ENCODE results near the gene CIAO2B.

The CIAO2B gene

DNA sequence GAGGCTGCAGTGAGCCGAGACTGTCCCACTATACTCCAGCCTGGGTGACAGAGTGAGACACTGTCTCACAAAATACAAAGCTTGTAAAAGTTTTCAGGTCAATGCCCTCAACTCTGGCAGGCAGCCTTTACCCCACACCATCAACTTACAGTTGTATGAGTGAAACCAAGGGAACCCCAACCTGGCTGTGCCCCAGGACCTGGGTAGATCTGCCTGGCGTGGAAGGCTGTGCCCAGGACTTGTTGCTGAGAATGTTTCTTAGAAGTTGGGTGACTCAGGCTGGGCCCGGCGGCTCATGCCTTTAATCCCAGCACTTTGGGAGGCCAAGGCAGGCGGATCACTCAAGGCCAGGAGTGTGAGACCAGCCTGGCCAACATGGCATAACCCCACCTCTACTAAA, 34.6 kb upstream of the CIAO2B start:
- H3K9ac ChIP-seq (ENCODE audit: low read depth, low read length, poor library complexity, severe bottlenecking) = no peak overlapping the region
- no peak for TF ChIP-seq EZH2phosphoT487 (IDR thresholded peaks at IDR 0.05; ENCODE audit: borderline replicate concordance)
- TF ChIP-seq, protein P1, sequence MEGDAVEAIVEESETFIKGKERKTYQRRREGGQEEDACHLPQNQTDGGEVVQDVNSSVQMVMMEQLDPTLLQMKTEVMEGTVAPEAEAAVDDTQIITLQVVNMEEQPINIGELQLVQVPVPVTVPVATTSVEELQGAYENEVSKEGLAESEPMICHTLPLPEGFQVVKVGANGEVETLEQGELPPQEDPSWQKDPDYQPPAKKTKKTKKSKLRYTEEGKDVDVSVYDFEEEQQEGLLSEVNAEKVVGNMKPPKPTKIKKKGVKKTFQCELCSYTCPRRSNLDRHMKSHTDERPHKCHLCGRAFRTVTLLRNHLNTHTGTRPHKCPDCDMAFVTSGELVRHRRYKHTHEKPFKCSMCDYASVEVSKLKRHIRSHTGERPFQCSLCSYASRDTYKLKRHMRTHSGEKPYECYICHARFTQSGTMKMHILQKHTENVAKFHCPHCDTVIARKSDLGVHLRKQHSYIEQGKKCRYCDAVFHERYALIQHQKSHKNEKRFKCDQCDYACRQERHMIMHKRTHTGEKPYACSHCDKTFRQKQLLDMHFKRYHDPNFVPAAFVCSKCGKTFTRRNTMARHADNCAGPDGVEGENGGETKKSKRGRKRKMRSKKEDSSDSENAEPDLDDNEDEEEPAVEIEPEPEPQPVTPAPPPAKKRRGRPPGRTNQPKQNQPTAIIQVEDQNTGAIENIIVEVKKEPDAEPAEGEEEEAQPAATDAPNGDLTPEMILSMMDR (conservative IDR thresholded peaks at IDR 0.05; ENCODE audit: low read length) = no peak
- H3K4me3 ChIP-seq (ENCODE audit: low read length, poor library complexity, severe bottlenecking) = no peak overlapping the region
- no peak overlapping the region for H2AFZ ChIP-seq (ENCODE audit: low read length)
- H3K4me1 ChIP-seq (ENCODE audit: insufficient read depth, low read length, poor library complexity, severe bottlenecking) = no peaks in the 10 kb centered on the region
- no peaks in the 10 kb centered on the region for H3K27me3 ChIP-seq (ENCODE audit: insufficient read depth, low read length, poor library complexity, severe bottlenecking)
- no peaks in the 10 kb centered on the region for H4K20me1 ChIP-seq (ENCODE audit: insufficient read depth, low read length, poor library complexity, severe bottlenecking)
- no peaks in the 10 kb centered on the region for H3K9me2 ChIP-seq (replicated peaks; ENCODE audit: low read depth, low read length)
- no peaks in the 10 kb centered on the region for H3K36me3 ChIP-seq (ENCODE audit: insufficient read depth, low read length)
- no peak overlapping the region for H3K4me2 ChIP-seq (ENCODE audit: low read depth, low read length, poor library complexity, severe bottlenecking)
- H3F3A ChIP-seq (ENCODE audit: low read depth) = no peaks in the 10 kb centered on the region
- no peaks in the 10 kb centered on the region for H3K79me2 ChIP-seq (ENCODE audit: insufficient read depth, low read length)
- H3K9me3 ChIP-seq (ENCODE audit: insufficient read depth, low read depth, low read length) = no peaks in the 10 kb centered on the region

DNA sequence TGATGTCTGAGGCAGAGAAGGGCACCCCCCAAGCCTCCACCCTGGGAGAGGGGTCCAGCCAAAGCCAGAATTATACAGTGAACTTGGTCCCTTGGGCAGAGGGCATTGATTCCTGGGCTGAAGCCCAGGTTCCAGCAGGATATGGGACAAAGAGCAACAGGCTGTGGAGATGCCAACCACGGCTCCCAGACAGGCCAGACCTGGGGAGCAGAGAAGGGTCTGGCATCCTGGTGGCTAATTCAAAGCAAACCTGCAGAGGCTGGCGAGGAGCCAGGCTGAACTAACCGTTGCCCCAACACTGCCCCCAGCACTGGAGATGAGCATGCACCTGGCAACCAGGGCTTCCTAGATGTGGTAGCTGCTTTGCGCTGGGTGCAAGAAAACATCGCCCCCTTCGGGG, 29.8 kb upstream of the CIAO2B start:
- Histone ChIP-seq H3K9me3 (ENCODE audit: insufficient read depth, low read depth, low read length) (no peaks in the 10 kb centered on the region), H4K20me1 (ENCODE audit: insufficient read depth, low read length, poor library complexity, severe bottlenecking) (no peaks in the 10 kb centered on the region), H2AFZ (ENCODE audit: low read length) (no peak overlapping the region), H3K9ac (ENCODE audit: low read depth, low read length, poor library complexity, severe bottlenecking) (no peak overlapping the region), H3K4me3 (ENCODE audit: low read length, poor library complexity, severe bottlenecking) (no peak overlapping the region), H3K4me1 (ENCODE audit: insufficient read depth, low read length, poor library complexity, severe bottlenecking) (peaks cover 16% of the 10 kb centered on the region), H3F3A (ENCODE audit: low read depth) (no peaks in the 10 kb centered on the region), H3K4me2 (ENCODE audit: low read depth, low read length, poor library complexity, severe bottlenecking) (peak overlapping the region; percentile 77), H3K36me3 (ENCODE audit: insufficient read depth, low read length) (no peaks in the 10 kb centered on the region), H3K9me2 (replicated peaks; ENCODE audit: low read depth, low read length) (no peaks in the 10 kb centered on the region), H3K27me3 (ENCODE audit: insufficient read depth, low read length, poor library complexity, severe bottlenecking) (no peaks in the 10 kb centered on the region), H3K79me2 (ENCODE audit: insufficient read depth, low read length) (peaks cover 5% of the 10 kb centered on the region; the same call in 1 of the 2 replicates)
- no peak for TF ChIP-seq EZH2phosphoT487 (IDR thresholded peaks at IDR 0.05; ENCODE audit: borderline replicate concordance)
- TF ChIP-seq, protein P1 (conservative IDR thresholded peaks at IDR 0.05; ENCODE audit: low read length) = no peak

DNA sequence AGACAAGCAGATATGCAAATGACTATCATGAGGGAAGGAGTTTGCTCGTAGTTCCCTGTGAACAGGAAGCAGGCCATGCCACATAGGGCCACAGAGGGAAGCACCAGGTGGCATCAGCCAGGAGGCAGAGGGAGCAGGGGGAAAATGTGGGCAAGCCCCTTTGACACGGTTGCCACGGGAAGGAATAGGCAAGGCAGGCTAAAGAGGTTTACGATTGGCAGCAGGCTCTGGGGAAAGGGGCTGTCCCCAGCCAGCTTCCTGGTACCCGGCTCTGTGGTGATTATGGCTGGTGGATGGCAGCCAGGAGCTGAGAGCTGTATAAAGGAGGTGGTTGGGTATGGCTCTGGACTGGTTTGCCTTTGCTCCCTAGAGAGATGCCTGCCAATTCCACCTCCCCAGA, 27.7 kb upstream of the CIAO2B start:
- no peaks in the 10 kb centered on the region for H3F3A ChIP-seq (ENCODE audit: low read depth)
- H3K9ac ChIP-seq (ENCODE audit: low read depth, low read length, poor library complexity, severe bottlenecking) = peak overlapping the region; percentile 66
- no peaks in the 10 kb centered on the region for H4K20me1 ChIP-seq (ENCODE audit: insufficient read depth, low read length, poor library complexity, severe bottlenecking)
- peak overlapping the region; percentile 77 for H3K4me2 ChIP-seq (ENCODE audit: low read depth, low read length, poor library complexity, severe bottlenecking)
- H3K4me1 ChIP-seq (ENCODE audit: insufficient read depth, low read length, poor library complexity, severe bottlenecking) = peaks cover 16% of the 10 kb centered on the region
- peaks cover 5% of the 10 kb centered on the region; the same call in 1 of the 2 replicates for H3K79me2 ChIP-seq (ENCODE audit: insufficient read depth, low read length)
- H3K9me3 ChIP-seq (ENCODE audit: insufficient read depth, low read depth, low read length) = no peaks in the 10 kb centered on the region
- H2AFZ ChIP-seq (ENCODE audit: low read length) = peak overlapping the region; percentile 75
- H3K27me3 ChIP-seq (ENCODE audit: insufficient read depth, low read length, poor library complexity, severe bottlenecking) = no peaks in the 10 kb centered on the region
- TF ChIP-seq, protein P1 (conservative IDR thresholded peaks at IDR 0.05; ENCODE audit: low read length) = no peak
- H3K9me2 ChIP-seq (replicated peaks; ENCODE audit: low read depth, low read length) = no peaks in the 10 kb centered on the region
- H3K36me3 ChIP-seq (ENCODE audit: insufficient read depth, low read length) = no peaks in the 10 kb centered on the region
- peak overlapping the region; percentile 78 for H3K4me3 ChIP-seq (ENCODE audit: low read length, poor library complexity, severe bottlenecking)
